HG03442 (cell line): Measurements from ENCODE around the gene ZSCAN32.

Experiments used
- ATAC-seq: cut with Tn5 transposase; IDR thresholded peaks from one replicate; pipeline ENCODE4 v1.9.1; 2021; ENCODE audit warnings: mild to moderate bottlenecking, moderate library complexity; ENCODE audit not compliant: unreplicated experiment

Gene ZSCAN32

GRCh38 chr16:3358871-3359270 is 41.9 kb downstream of the ZSCAN32 start:
- no peak for ATAC-seq

DNA sequence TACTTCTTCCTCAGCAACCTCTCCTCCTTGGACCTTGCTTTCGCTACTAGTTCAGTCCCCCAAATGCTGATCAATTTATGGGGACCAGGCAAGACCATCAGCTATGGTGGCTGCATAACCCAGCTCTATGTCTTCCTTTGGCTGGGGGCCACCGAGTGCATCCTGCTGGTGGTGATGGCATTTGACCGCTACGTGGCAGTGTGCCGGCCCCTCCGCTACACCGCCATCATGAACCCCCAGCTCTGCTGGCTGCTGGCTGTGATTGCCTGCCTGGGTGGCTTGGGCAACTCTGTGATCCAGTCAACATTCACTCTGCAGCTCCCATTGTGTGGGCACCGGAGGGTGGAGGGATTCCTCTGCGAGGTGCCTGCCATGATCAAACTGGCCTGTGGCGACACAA is 44.7 kb downstream of the ZSCAN32 start:
- no peak for ATAC-seq

- no peak for ATAC-seq
Measured at GRCh38 chr16:3355589-3355988, 45.2 kb downstream of the ZSCAN32 start, which contains the start of gene OR2C1. OR2C1 (plus strand) TSS chr16:3355889; CDS start chr16:3355941, 52 bp downstream.

GRCh38 chr16:3349175-3349574 is 51.6 kb downstream of the ZSCAN32 start:
- no peak for ATAC-seq

GRCh38 chr16:3348547-3349167 is 52.1 kb downstream of the ZSCAN32 start:
- ATAC-seq, result no peak

DNA sequence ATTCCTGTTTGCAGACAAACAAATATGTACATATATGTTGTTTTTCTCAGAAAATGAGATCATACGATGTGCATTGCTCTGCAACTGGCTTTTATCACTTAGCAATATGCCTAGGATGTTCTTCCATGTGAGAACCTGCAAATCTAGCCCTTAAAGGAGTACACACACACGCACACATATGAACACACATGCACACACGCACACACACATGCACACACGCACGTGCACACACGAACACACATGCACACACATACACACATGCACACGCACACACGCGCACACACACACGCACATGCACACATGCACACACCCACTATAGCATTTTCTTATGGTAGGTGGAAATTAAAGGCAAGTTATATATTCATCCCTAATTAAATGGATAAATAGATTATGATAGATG is 53.2 kb downstream of the ZSCAN32 start:
- no peak for ATAC-seq

DNA sequence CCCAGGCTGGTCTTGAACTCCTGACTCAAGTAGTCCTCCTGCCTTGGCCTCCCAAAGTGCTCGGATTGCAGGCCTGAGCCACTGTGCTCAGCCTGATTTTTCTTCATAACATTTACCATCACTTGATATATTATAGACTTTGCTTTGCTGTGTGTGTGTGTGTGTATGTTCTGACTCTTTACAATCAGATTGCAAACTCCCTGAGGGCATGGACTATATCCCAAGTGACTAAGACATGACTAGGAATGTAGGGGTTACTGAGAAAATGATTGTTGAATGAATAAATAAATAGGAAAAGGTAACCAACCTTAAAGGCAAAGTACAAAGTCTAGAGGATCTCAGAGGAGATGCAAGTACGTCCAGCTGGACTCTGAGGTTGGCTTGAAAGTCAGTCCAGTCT is 54.8 kb downstream of the ZSCAN32 start:
- ATAC-seq, result no peak
